ENCODE results near the gene EEFSEC.

The EEFSEC gene

GRCh38 chr3:128356822-128357221, 203.5 kb downstream of the EEFSEC start:
- no peak for DNase-seq

DNA sequence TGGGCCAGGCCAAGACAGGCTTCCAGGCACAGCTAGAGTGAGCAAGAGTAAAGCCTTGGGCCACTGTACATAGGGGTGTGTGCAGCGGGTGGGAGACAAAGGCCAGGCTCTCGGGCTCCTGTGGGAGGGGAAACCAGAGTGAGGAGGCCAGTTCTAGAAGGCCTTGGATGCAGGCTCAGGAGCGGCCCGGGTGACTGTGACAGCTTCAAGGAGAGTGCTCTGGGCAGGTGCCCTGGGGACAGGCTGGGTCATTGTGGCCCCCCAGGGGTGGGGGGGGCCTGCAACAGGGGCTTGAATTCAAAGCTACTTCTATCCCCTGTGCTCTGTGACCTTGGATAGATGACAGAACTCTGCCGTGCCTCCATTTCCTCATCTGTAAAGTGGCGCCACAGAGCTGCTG, 204.3 kb downstream of the EEFSEC start:
- DNase-seq = no peak

DNA sequence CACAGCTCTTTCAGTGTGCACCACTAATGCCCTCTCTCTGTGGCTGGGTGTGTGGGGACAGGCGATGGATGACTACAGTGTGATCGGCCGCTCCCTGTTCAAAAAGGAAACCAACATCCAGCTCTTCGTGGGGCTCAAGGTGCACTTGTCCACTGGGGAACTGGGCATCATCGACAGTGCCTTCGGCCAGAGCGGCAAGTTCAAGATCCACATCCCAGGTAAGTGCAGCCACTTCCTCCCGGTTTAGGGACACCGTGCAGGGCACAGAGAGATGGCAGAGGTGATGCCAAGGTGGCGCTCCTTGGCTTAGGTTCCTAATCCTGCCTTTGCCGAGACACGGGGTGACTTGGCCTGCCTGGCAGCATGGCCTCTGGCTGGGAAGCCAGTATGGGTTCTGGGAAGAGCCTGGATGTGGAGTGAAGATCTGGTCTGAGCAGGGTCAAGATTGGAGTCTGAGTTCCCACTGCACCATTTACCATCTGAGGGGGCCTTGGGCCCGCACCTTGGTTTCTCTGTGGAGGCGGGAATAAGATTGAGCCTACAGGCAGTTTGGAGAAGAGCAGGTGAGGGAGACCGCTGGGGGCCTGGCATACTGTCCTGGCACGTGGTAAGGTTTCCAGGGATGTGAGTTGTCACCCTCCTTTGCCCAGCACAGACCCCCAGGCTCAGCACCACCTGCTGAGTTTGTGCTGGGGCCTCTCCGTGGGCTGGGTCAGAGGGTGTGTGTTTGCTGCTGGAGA, 205.0 kb downstream of the EEFSEC start:
- DNase-seq = no peak

DNA sequence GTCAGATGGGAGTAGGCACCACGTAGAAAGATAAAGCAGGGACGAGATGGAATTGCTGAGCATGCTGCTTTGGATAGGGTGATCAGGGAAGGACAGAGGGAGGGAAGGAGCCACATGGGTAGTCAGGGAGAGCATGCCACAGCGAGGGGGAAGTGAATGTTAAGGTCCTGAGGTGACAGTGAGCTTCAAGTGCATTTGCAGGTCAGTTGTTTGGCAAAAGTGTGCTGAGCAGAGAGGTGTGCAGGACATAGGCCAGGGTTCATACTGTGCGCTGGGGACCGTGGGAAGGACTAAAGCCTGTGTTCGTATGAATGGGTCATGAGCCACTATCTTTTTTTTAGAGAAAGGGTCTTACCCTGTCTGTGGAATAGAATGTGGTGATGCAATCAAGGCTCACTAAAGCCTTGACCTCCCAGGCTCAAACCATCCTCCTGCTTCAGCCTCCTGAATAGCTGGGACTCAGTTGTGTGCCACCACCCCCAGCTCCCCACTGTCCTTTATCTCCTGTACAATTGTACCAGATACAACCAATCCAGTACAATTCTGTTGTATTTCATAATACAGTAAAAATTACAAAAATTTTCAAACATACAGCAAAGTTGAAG, 205.9 kb downstream of the EEFSEC start:
- DNase-seq = no peak

- DNase-seq = no peak
Measured at GRCh38 chr3:128359846-128360642, 206.8 kb downstream of the EEFSEC start.

GRCh38 chr3:128360705-128361271, 207.5 kb downstream of the EEFSEC start:
- DNase-seq = no peak

DNA sequence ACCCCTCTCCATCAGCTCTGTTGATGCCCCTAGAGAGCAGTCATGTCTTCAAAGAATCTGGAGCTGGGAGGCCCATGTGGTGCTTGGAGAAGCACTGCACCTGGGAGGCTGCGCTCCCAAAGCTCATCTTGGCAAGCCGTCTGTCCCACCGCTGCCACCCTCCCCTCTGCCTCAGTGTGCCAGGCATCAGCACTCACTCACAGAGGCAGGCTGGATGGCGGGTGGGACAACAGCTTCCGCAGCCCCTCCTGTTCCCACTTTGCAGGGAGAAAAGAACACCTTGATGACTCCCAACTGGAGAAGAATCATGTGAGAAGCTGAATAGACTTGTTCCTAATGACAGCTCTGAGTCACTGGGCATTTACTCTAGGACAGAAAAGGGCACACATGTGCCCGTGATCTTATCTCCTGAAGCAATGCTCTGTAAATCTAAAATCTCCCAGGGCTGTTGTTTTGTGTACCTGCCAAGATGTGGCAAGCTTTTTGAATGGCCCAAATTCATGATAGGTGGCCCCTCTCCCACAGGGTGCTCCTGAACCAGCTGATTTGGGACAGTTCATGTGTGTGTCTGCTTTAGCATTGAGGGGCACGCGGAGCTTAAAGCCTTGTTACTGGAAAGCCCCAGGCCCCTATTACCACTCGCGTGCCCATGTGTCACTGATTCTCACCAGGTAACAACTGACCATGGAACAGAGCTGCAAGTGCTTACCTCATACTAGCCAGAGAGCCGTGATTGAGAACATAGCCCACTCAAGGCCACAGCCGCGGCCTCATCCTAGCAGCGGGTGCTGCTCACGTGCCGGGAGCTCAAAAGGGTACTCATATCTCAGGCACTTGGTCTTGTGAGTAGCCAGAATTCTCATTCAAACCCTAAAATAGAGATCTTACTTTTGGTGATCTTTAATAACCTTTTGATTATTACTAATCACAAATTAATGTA, 209.0 kb downstream of the EEFSEC start:
- DNase-seq = no peak

DNA sequence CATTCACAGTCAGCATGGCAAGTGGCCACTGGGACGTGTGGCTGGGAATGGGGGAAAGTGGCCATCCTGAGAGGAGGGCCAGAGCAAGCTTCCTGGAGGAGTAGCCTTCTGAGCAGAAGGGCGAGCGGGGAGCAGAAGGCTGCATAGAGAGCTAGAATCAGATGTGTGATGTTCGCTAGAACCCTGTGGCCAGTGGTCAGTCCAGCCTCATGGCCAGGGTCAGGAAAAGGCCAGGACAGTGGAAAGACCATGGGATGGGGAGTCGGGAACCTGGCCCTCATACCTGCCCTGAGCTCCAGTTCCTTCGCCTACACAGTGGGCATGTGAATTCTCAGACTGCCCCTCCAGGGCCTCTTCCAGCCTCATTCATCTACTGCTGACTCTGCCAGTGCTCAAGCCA, 211.0 kb downstream of the EEFSEC start:
- DNase-seq = no peak

DNA sequence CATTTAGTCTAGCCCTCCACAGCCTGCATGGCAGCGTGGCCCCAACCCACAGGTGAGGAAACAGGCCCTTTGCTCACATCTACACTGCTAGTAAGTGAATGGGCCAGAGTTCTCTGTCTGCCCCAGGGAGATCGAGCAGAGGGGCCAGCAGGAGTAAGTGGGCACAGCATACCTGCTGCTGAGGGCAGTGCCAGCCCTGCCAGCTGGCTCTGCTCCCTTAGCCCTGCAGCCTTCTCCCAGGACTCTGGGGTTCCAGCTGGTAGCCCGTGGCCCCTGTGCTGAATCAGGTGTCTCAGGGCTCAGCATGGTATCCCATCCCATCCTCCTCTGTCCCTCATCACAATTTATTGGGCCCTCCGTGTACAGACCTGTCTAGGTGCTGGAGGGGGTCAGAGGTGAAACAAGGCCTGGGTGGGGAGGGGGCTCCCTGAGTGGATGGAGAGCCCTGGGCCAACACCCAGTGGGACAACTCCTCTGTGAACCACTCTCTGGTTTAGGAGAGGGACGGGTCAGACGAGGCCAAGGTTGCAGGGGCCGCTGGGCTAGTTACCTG, 211.6 kb downstream of the EEFSEC start:
- DNase-seq = no peak

DNA sequence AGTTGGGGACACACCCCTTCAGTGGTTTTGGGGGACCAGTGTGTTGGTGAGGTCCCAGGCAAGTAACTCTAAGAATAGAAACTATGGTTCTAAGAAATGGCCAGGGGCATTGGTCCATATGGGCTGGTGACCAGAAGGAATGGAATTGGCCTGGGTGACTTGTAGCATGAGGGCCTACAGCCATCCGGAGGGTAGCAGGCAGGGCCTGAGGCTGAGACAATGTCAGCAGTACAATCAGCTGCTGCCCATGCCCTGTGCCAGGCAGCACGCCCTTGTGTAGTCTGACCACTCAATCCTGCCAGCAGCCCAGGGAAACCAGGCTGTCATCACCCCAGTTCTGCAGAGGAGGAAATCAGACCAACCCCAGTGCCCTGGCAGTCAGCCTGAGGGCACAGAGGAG, 212.9 kb downstream of the EEFSEC start:
- DNase-seq = no peak

DNA sequence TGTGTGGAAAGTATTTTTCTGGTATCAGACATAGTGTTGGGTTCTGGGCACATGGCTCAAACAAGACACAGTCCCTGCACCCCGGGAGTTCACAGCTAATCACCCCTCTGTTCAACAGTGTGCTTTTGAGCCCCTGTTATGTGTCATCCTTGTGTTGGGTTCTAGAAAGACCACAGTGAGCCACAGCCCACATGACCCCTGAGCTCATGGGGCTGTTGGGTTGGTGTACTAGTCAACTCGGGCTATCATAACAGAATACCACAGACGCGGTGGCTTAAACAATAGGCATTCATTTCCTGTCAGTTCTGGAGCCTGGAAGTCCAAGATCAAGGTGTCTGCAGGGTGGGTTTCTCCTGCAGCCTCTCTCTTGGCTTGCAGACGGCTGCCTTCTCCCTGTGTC, 213.4 kb downstream of the EEFSEC start:
- no peak for DNase-seq

DNA sequence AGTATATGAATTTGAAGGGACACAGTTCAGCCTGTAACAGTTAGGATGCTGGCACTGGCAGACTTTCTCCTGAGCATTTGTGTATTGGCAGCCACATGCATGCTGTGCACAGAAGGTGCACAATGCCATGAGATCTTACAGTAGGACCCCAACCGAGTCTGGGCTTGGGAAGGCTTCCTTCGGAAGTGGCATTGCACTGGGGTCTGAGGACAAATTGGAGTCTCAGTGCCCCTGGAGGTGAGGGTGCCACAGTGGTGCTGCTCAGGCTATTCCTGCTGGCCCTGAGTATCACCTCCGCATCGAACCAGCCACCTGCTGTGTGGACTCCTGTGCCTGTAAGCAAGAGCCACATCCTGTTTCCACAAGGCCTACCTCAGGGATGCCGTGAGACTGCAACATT, 213.9 kb downstream of the EEFSEC start:
- no peak for DNase-seq

DNA sequence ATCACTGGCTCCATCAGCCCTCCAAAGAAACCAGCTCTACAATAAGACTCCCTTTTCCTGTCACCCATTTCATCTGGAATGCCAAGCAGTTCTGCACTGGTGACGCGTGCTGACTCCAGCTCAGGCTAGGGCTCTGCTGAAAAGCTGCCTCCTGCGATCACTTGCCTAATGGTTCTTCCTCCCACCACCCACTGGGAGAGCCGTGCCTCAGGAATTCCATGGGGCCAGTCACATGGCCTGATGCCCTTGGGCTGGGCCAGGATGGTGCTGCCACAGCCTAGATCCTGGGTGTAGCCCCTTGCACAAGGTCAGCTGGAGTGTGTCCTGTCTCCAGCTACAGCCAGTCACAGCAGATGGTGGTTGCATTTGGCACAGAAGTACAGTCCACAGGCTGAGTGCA, 214.5 kb downstream of the EEFSEC start:
- DNase-seq = no peak

DNA sequence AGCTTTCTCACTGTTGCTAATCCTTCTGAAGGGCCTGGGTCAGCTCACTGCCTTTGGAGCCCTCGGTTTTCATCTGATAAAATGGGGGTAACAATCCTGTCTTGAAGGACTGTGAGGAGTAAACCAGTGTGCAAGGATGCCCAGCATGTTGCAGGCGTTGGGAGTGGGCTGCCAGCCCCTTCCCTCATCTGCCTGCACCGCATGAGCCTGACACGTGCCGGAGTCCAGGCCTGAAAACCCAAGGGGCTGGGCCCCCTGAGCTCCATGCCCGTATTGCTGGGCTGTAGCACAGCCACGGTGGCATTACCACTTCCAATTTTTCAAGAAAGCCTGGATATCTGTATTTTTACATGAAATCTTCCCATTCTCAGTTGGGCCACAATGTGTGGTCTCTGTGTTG, 215.3 kb downstream of the EEFSEC start:
- no peak for DNase-seq

GRCh38 chr3:128369121-128369703, 215.9 kb downstream of the EEFSEC start:
- no peak for DNase-seq

- DNase-seq = no peak
Measured at GRCh38 chr3:128369881-128370642, 216.8 kb downstream of the EEFSEC start.

DNA sequence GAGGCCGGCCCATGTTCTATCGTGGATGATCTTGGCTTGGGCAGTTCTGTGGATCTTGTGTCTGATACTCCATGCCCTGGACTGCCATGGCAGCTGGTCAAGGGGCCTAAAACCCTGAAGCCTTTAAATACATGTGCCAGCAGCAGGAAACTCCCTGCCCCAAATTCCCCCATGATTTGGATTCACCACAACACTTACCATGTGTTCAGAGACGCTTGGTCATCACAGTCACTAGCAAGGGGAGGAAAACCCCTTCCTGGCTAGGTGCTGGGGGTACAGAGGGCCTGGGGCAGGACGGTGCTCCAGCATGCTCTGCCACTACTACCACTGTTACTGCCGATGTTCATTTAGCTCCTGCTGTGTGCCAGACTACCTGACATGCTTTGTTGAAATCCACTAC, 219.0 kb downstream of the EEFSEC start:
- peak; percentile 5 for DNase-seq

DNA sequence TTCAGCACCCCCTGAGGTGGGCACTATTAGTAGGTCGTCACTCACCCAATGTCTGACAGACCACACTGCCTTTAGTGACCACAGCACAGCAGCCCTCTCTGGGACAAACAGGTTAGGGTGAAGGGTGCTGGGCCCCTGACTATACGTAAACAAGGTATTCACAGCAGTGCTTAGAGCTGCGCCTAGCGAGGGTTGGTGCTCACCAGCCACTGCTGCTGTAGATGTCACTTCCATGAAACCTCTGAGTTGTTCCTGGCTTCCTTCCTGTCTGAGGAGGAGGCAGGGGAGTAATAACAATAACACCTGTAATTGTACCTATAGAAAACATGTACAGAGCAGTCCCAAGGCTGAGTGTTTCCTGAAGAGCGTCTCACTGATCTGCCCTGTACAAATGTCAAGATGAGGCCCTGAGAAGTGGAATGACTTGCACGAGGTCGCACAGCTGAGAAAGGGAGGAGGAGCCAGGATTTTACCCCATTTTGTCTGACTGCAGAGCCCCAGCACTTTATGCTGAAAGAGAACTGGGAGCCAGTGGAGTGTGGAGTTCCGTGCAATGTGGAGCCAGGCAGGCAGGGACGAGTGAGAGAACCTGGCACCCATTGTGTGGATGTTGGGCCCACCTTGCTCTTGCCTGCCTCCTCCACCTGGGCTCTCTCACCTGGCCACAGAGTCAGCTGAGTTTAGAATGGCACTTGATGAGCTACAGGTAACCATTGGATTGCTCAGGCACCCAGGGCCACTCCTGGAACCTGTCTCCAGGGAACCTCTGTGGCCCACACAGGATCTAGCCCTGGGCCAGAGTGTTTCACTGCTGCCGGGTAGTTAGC, 219.6 kb downstream of the EEFSEC start:
- no peak for DNase-seq

GRCh38 chr3:128374746-128375445, 221.6 kb downstream of the EEFSEC start:
- no peak for DNase-seq

Measured in activated CD4-positive, alpha-beta T cell treated with anti-CD3 and anti-CD28 coated beads, Interleukin-2, amount 50 U/mL, for 16 hours (primary cell).